Measurements from ENCODE around the gene HCFC1R1.

The HCFC1R1 gene

GRCh38 chr16:2974319-2975056 is 49.3 kb downstream of the HCFC1R1 start:
- no peak for TF ChIP-seq POLR2AphosphoS5 (IDR thresholded peaks at IDR 0.05; ENCODE audit: low read depth, low read length)
- TF ChIP-seq TAF1 (IDR thresholded peaks at IDR 0.05; ENCODE audit: borderline replicate concordance, low read depth, low read length): no peak
- TF ChIP-seq POLR2A (IDR thresholded peaks at IDR 0.05; ENCODE audit: low read depth, low read length): no peak; the same call in none of the 2 replicates
- FAIRE-seq (no peak), DNase-seq (ENCODE audit: insufficient read length) (no peak)

DNA sequence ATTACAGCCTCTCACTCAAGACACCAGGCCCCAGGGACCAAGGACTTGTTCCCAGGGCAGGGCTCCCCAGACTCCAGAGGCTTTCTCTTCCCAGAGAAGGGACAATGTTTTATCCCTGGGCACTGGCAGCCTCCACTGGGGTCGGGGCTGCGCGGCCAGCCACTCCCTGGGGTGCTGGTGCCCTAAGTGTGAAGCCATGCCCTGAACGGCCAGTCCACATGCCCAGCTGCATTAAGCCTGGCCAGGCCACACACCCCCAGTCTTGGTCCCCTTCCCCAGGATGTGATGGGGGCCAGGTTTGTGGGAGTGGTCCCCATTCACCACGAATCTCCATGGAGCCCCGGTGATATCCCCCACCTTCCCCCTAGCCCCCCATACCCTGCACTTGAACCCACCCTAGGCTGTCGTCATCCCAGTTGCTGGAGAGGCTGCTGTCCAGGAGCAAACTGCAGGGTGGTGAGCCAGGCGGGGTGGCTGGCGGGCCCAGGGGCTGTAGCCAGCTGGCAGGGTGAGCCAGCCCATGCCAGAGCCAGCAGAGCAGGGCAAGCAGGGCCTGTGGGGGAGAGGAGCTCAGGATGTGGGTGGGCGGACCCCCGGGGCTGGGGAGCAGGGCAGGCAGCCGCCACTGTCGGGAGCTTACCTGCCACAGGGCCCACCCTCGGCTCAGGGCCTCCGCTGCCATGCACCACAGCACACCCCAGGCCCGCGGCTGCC is 50.0 kb downstream of the HCFC1R1 start:
- no peak for FAIRE-seq

GRCh38 chr16:2973093-2973492 is 50.6 kb downstream of the HCFC1R1 start:
- no peak for TF ChIP-seq POLR2A (IDR thresholded peaks at IDR 0.05; ENCODE audit: low read depth, low read length)
- no peak for TF ChIP-seq TAF1 (IDR thresholded peaks at IDR 0.05; ENCODE audit: borderline replicate concordance, low read depth, low read length)
- TF ChIP-seq POLR2AphosphoS5 (IDR thresholded peaks at IDR 0.05; ENCODE audit: low read depth, low read length): no peak; the same call in 1 of the 2 replicates
- FAIRE-seq (no peak), DNase-seq (ENCODE audit: insufficient read length) (no peak)

More for the DNA sequence above, 50.0 kb downstream of the HCFC1R1 start:
- TF ChIP-seq POLR2AphosphoS5 (IDR thresholded peaks at IDR 0.05; ENCODE audit: low read depth, low read length): no peak; the same call in 1 of the 2 replicates
- TF ChIP-seq TAF1 (IDR thresholded peaks at IDR 0.05; ENCODE audit: borderline replicate concordance, low read depth, low read length): no peak
- peak; percentile 51; the same call in 1 of the 2 replicates for TF ChIP-seq POLR2A (IDR thresholded peaks at IDR 0.05; ENCODE audit: low read depth, low read length)
- DNase-seq (ENCODE audit: insufficient read length): no peak

Data from GM12892 (cell line).